DND-41 (cell line): ENCODE measurements around the gene CBR4.
A peak's percentile ranks its signal among the peaks of the same experiment; 100 is the strongest.

Experiments
- ATAC-seq: fragments of 200-7000 bp; cut with Tn5 transposase; 3 replicates; pipeline ENCODE4 v1.9.1; 2021; ENCODE audit warnings: low read depth; ENCODE audit not compliant: insufficient read depth
- DNase-seq: peaks from one replicate; pipeline ENCODE4 v3.0.0-alpha.2; 2020
- H2AFZ ChIP-seq: 2 replicates; pipeline ENCODE4 v1.6.0; 2012; ENCODE audit warnings: low read depth, low read length
- H3K27ac ChIP-seq: 2 replicates; pipeline ENCODE4 v1.5.1; 2012; ENCODE audit warnings: low read length, inconsistent platforms
- H3K27me3 ChIP-seq: fragments of 200-600 bp; sonication (generic); 2 replicates; pipeline ENCODE4 v1.6.0; 2012; ENCODE audit warnings: low read length, mild to moderate bottlenecking, inconsistent platforms; ENCODE audit not compliant: insufficient read depth, poor library complexity
- H3K36me3 ChIP-seq: 2 replicates; pipeline ENCODE4 v1.5.1; 2012; ENCODE audit warnings: low read length, inconsistent platforms; ENCODE audit not compliant: insufficient read depth
- H3K4me1 ChIP-seq: 2 replicates; pipeline ENCODE4 v1.5.1; 2012; ENCODE audit warnings: mild to moderate bottlenecking, low read length; ENCODE audit not compliant: insufficient read depth
- H3K4me2 ChIP-seq: 2 replicates; pipeline ENCODE4 v1.6.0; 2012; ENCODE audit warnings: mild to moderate bottlenecking, moderate library complexity, low read length, inconsistent platforms; ENCODE audit not compliant: insufficient read depth
- H3K4me3 ChIP-seq, 2 experiments: fragments of 200-600 bp in 1 of 2; shearing (Covaris generic) in 1 of 2; 2 replicates each; pipeline ENCODE4 v1.5.1; 2012 to 2016; ENCODE audit warnings: inconsistent platforms in 2 of 2, low read length in 2 of 2, mild to moderate bottlenecking in 2 of 2, low read depth in 1 of 2, moderate library complexity in 1 of 2
- H3K79me2 ChIP-seq: 2 replicates; pipeline ENCODE4 v1.6.0; 2012; ENCODE audit warnings: low read length, inconsistent platforms; ENCODE audit not compliant: insufficient read depth
- H3K9ac ChIP-seq: 2 replicates; pipeline ENCODE4 v1.6.0; 2012; ENCODE audit warnings: low read depth, mild to moderate bottlenecking, inconsistent platforms, low read length, moderate library complexity
- H3K9me3 ChIP-seq: 2 replicates; pipeline ENCODE4 v1.5.1; 2012; ENCODE audit warnings: low read length, moderate library complexity, mild to moderate bottlenecking, inconsistent platforms; ENCODE audit not compliant: insufficient read depth, severe bottlenecking
- H4K20me1 ChIP-seq: 2 replicates; pipeline ENCODE4 v1.6.0; 2012; ENCODE audit warnings: low read length; ENCODE audit not compliant: insufficient read depth
- EZH2 ChIP-seq: IDR thresholded peaks from 3 replicates; pipeline ENCODE4 v1.6.1; 2012; ENCODE audit warnings: borderline replicate concordance, low read depth, mild to moderate bottlenecking, moderate library complexity, low read length, inconsistent platforms; ENCODE audit not compliant: severe bottlenecking
- TF ChIP-seq, protein P1 (sequence below): IDR thresholded peaks from 2 replicates; pipeline ENCODE4 v1.5.1; 2012; ENCODE audit warnings: borderline replicate concordance, low read length, moderate library complexity, mild to moderate bottlenecking; ENCODE audit not compliant: poor library complexity, severe bottlenecking; ENCODE audit errors: extremely low read depth

Gene CBR4

DNA sequence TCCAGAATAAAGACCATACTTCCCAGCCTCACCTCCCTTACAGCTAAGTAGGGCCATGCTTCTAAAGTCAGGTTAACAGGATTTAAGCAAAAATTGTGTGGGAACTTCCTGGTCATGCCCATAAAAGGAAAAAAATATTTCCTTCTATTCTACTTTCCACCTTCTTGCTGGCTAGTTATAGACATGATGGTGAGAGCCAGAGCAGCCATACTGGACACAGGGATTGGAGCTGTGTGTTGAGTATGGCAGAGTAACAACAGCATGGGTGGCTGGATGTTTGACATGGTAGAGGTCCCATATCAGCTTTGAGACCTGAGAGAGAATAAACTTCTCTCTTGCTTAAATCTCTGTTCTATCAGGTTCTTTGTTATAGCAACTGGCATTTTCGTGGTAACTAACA is 15.1 kb upstream of the CBR4 start:
- H3K4me1 ChIP-seq = no peaks in the 10 kb centered on the region
- H3K9me3 ChIP-seq = no peaks in the 10 kb centered on the region
- no peak overlapping the region for H3K27ac ChIP-seq
- peaks cover 3% of the 10 kb centered on the region for H3K27me3 ChIP-seq
- no peak for DNase-seq
- H3K79me2 ChIP-seq = no peaks in the 10 kb centered on the region
- no peaks in the 10 kb centered on the region for H3K36me3 ChIP-seq
- no peak overlapping the region for H2AFZ ChIP-seq
- TF ChIP-seq EZH2 = no peak
- TF ChIP-seq, protein P1, sequence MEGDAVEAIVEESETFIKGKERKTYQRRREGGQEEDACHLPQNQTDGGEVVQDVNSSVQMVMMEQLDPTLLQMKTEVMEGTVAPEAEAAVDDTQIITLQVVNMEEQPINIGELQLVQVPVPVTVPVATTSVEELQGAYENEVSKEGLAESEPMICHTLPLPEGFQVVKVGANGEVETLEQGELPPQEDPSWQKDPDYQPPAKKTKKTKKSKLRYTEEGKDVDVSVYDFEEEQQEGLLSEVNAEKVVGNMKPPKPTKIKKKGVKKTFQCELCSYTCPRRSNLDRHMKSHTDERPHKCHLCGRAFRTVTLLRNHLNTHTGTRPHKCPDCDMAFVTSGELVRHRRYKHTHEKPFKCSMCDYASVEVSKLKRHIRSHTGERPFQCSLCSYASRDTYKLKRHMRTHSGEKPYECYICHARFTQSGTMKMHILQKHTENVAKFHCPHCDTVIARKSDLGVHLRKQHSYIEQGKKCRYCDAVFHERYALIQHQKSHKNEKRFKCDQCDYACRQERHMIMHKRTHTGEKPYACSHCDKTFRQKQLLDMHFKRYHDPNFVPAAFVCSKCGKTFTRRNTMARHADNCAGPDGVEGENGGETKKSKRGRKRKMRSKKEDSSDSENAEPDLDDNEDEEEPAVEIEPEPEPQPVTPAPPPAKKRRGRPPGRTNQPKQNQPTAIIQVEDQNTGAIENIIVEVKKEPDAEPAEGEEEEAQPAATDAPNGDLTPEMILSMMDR = no peak
- H3K4me3 ChIP-seq = no peak overlapping the region
- ATAC-seq = no peak
- H4K20me1 ChIP-seq = no peaks in the 10 kb centered on the region
- no peak overlapping the region for H3K9ac ChIP-seq
- H3K4me2 ChIP-seq = no peak overlapping the region

DNA sequence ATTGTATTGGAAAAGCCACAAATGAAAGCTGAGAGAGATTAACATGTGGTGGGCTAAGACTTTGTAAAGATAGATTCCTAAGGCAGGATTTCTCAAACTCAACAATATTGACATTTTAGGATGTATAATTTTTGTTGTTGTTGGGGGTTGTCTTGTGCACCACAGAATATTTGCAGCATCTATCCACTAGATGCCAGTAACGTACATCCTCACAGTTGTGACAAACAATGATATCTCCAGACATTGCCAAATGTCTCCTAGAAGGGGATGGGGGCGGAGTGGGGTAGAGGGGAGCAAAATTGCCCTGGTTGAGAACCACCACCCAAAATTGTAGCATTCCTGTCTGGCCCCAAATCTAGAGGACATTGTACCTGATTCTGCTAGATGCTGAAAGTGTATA is 14.7 kb upstream of the CBR4 start:
- Histone ChIP-seq H3K36me3 (no peaks in the 10 kb centered on the region), H3K79me2 (no peaks in the 10 kb centered on the region), H3K4me1 (no peaks in the 10 kb centered on the region), H3K9ac (no peak overlapping the region), H3K4me2 (no peak overlapping the region), H3K27me3 (peaks cover 3% of the 10 kb centered on the region), H4K20me1 (no peaks in the 10 kb centered on the region), H2AFZ (no peak overlapping the region), H3K9me3 (no peaks in the 10 kb centered on the region), H3K4me3 (no peak overlapping the region), H3K27ac (no peak overlapping the region)
- ATAC-seq (peak; percentile 68; the same call in 2 of the 3 replicates), DNase-seq (no peak)
- TF ChIP-seq, protein P1 = peak; percentile 67
- no peak for TF ChIP-seq EZH2

DNA sequence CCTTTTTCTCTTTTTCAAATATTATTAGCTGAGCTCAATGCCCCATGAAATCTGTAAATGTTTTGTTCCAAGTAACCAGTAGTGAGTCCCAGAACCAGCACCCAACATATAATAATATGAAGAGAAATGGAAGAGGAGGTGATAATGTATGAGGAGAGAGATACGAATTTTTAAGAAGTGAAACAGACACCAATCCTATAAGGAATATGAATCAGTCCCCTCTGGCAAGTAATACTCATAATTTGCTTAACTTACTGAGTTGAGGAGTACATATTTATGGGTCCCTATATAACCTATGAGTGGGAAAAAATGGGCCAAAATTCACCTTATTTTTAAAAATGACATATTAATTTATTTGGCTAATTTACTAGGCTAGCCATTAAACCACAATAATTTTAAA is 8.4 kb upstream of the CBR4 start:
- H3K4me3 ChIP-seq = no peak overlapping the region
- no peaks in the 10 kb centered on the region for H3K9me3 ChIP-seq
- H3K4me2 ChIP-seq = no peak overlapping the region
- DNase-seq (no peak), ATAC-seq (no peak)
- H3K4me1 ChIP-seq = no peaks in the 10 kb centered on the region
- no peak overlapping the region for H3K9ac ChIP-seq
- H3K79me2 ChIP-seq = no peaks in the 10 kb centered on the region
- H3K27me3 ChIP-seq = no peaks in the 10 kb centered on the region
- no peak overlapping the region for H3K27ac ChIP-seq
- H2AFZ ChIP-seq = no peak overlapping the region
- no peaks in the 10 kb centered on the region for H4K20me1 ChIP-seq
- no peak for TF ChIP-seq EZH2
- TF ChIP-seq, protein P1 = no peak
- no peaks in the 10 kb centered on the region for H3K36me3 ChIP-seq

DNA sequence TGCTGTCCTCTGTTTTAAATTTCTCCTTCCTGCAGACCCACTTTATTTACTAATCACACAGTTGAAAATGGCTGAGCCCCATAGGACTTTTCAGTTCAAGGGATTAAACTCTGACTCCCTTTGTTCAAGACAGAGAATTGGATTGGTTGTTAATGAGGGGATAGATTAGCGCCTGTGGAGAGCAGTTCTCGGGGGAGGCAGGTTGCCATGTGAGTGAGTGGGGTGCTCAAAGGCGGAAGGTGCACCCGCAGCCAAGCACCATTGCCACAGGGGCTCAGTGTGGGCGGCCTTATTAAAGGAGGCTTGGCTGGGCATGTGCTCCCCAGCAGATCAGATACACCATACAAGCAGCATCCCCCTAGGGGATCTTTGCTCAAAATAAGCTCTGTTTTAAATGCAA is 7.9 kb upstream of the CBR4 start:
- Histone ChIP-seq H3K9ac (no peak overlapping the region), H3K27me3 (no peaks in the 10 kb centered on the region), H2AFZ (peak overlapping the region; percentile 15; the same call in 1 of the 2 replicates), H3K4me1 (no peaks in the 10 kb centered on the region), H3K4me3 (no peak overlapping the region), H3K36me3 (no peaks in the 10 kb centered on the region), H3K27ac (no peak overlapping the region), H3K9me3 (no peaks in the 10 kb centered on the region), H3K4me2 (no peak overlapping the region), H4K20me1 (no peaks in the 10 kb centered on the region), H3K79me2 (no peaks in the 10 kb centered on the region)
- no peak for TF ChIP-seq EZH2
- TF ChIP-seq, protein P1 = no peak
- DNase-seq = no peak
- no peak for ATAC-seq
